CD4-positive, alpha-beta T cell (primary cell): ENCODE results near the gene TMEM94. TPM values are rescaled to one million over a fixed set of nuclear protein-coding genes. Genes with fewer than 3 reads are reported as not detected.

Experiments
- ATAC-seq: fragments of 200-7000 bp; cut with Tn5 transposase; one replicate; pipeline ENCODE4 v1.10.0; 2022; ENCODE audit warnings: mild to moderate bottlenecking; ENCODE audit not compliant: poor library complexity
- CTCF ChIA-PET: fragments of 350-600 bp; sonication (Branson Sonifier 250); formaldehyde crosslinking; loops from one replicate; lab custom pipeline; 2021; ENCODE audit warnings: antibody characterized with exemption, inconsistent platforms; lab: Charles Lee
- POLR2A ChIA-PET: fragments of 350-600 bp; sonication (Branson Sonifier 250); formaldehyde crosslinking; loops from one replicate; lab custom pipeline; 2021; ENCODE audit warnings: antibody characterized with exemption, inconsistent platforms; lab: Charles Lee
- DNase-seq, 14 experiments: peaks; one replicate each; pipeline ENCODE4 v3.0.0-alpha.2; 2013 to 2020; ENCODE audit warnings: mixed read lengths in 2 of 14
- H3K27ac ChIP-seq, 2 donors: one replicate each; pipeline versions ENCODE4 v1.5.1 to v1.7.0; 2013; ENCODE audit warnings: low read length in 2 of 2, low read depth in 1 of 2, mild to moderate bottlenecking in 1 of 2
- H3K27me3 ChIP-seq, 2 experiments: 1 replicate in 1 of 2; 2 replicates in 1 of 2; pipeline versions ENCODE4 v1.6.1 to v1.7.0; 2013; ENCODE audit warnings: low read length in 2 of 2, control low read depth in 1 of 2, mild to moderate bottlenecking in 1 of 2, moderate library complexity in 1 of 2; ENCODE audit not compliant: insufficient read depth in 2 of 2, control insufficient read depth in 1 of 2
- H3K36me3 ChIP-seq: one replicate; pipeline ENCODE4 v1.6.1; 2013; ENCODE audit warnings: low read length, control low read depth; ENCODE audit not compliant: insufficient read depth
- H3K4me1 ChIP-seq: one replicate; pipeline ENCODE4 v1.6.1; 2013; ENCODE audit warnings: low read length, control low read depth; ENCODE audit not compliant: insufficient read depth
- H3K4me3 ChIP-seq: one replicate; pipeline ENCODE4 v1.5.1; 2013; ENCODE audit warnings: mild to moderate bottlenecking, low read length, moderate library complexity
- H3K9me3 ChIP-seq, 2 experiments: 1 replicate in 1 of 2; 2 replicates in 1 of 2; pipeline versions ENCODE4 v1.6.1 to v1.7.0; 2013; ENCODE audit warnings: low read length in 2 of 2, mild to moderate bottlenecking in 2 of 2, control low read depth in 1 of 2, moderate library complexity in 1 of 2; ENCODE audit not compliant: control insufficient read depth in 1 of 2, insufficient read depth in 1 of 2
- H3K27ac Mint-ChIP-seq: one replicate; pipeline ENCODE4 v1.8.0; 2020; ENCODE audit warnings: mixed read lengths
- H3K27me3 Mint-ChIP-seq: one replicate; pipeline ENCODE4 v1.8.0; 2021; ENCODE audit warnings: mixed read lengths
- H3K36me3 Mint-ChIP-seq: one replicate; pipeline ENCODE4 v1.8.0; 2021; ENCODE audit warnings: low read depth, mixed read lengths
- H3K4me1 Mint-ChIP-seq: one replicate; pipeline ENCODE4 v1.8.0; 2021; ENCODE audit warnings: low read depth, mixed read lengths
- H3K4me3 Mint-ChIP-seq: one replicate; pipeline ENCODE4 v1.8.0; 2020; ENCODE audit warnings: mild to moderate bottlenecking, mixed read lengths
- H3K9me3 Mint-ChIP-seq: one replicate; pipeline ENCODE4 v1.8.0; 2020; ENCODE audit warnings: mixed read lengths
- CTCF ChIP-seq: fragments of 200-600 bp; IDR thresholded peaks from one replicate; pipeline ENCODE4 v1.8.0; 2022; ENCODE audit warnings: antibody characterized with exemption, mild to moderate bottlenecking
- intact Hi-C, 2 experiments: fragments of 100-400 bp; cut with DNase I in 1 of 2; cut with micrococcal nuclease in 1 of 2; formaldehyde crosslinking; loops; one replicate each; pipeline versions ENCODE4 v1.15.1 to v1.9.0; 2023 to 2025; cut with DNase I, micrococcal nuclease
- total RNA-seq, 174 experiments: library from RNA in 2 of 174; stranded (reverse) in 2 of 174; gene quantifications; one replicate each; pipeline ENCODE4 v1.2.3 and lab custom pipeline; 2021 to 2026

TMEM94 gene
- total RNA-seq, 2 experiments from 2014 or later: 52.8 to 57.3 TPM

GRCh38 chr17:75414488-75414887 is 41.9 kb upstream of the TMEM94 start:
- H3K27ac Mint-ChIP-seq: no peak overlapping the region
- intact Hi-C loops: loop anchor here in 1 of 2 experiments (5.0 kb wide), 2 partner anchors 357 to 492 kb away; partner anchors contain the start of genes OTOP2 and USH1G
- POLR2A ChIA-PET: interaction anchor here (0.7 kb wide), 1 partner anchor 401 kb away, joined by 3 read pairs; no protein-coding TSS in a partner anchor

DNA sequence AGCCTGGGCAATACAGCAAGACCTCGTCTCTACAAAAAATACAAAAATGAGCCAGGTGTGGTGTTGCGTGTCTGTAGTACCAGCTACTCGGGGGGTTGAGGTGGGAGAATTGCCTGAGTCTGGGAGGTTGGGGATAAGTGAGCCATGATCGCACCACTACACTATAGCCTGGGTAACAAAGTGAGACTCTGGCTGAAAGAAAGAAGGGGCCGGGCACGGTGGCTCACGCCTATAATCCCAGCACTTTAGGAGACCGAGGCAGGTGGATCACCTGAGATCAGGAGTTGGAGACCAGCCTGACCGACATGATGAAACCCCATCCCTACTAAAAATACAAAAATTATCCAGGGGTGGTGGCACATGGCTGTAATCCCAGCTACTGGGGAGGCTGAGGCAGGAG is 40.4 kb upstream of the TMEM94 start:
- Mint-ChIP-seq H3K36me3 (no peaks in the 10 kb centered on the region), H3K27me3 (no peaks in the 10 kb centered on the region), H3K4me1 (peaks cover 16% of the 10 kb centered on the region), H3K4me3 (no peak overlapping the region), H3K27ac (no peak overlapping the region), H3K9me3 (no peaks in the 10 kb centered on the region)
- H3K4me1 ChIP-seq: peaks cover 14% of the 10 kb centered on the region
- intact Hi-C loops: no loop called here
- H3K4me3 ChIP-seq: no peak overlapping the region
- no peaks in the 10 kb centered on the region for H3K27me3 ChIP-seq
- no peaks in the 10 kb centered on the region for H3K36me3 ChIP-seq
- no peak overlapping the region for H3K27ac ChIP-seq
- CTCF ChIA-PET: no interaction called here
- POLR2A ChIA-PET: no interaction called here
- H3K9me3 ChIP-seq: no peaks in the 10 kb centered on the region
- no peak for TF ChIP-seq CTCF
- DNase-seq: no peak
- ATAC-seq: no peak

More at GRCh38 chr17:75414488-75414887, 41.9 kb upstream of the TMEM94 start:
- H3K27me3 ChIP-seq: no peaks in the 10 kb centered on the region
- H3K27ac ChIP-seq: no peak overlapping the region
- Mint-ChIP-seq H3K9me3 (no peaks in the 10 kb centered on the region), H3K27me3 (no peaks in the 10 kb centered on the region), H3K4me3 (no peak overlapping the region), H3K36me3 (no peaks in the 10 kb centered on the region), H3K4me1 (peaks cover 16% of the 10 kb centered on the region)
- no peaks in the 10 kb centered on the region for H3K9me3 ChIP-seq
- no peak for ATAC-seq
- no peak overlapping the region for H3K4me3 ChIP-seq
- DNase-seq: no peak
- peaks cover 14% of the 10 kb centered on the region for H3K4me1 ChIP-seq
- no peak for TF ChIP-seq CTCF
- no peaks in the 10 kb centered on the region for H3K36me3 ChIP-seq
- CTCF ChIA-PET: no interaction called here

GRCh38 chr17:75417054-75417580 is 39.3 kb upstream of the TMEM94 start:
- Mint-ChIP-seq H3K4me1 (peaks cover 6% of the 10 kb centered on the region), H3K27ac (no peak overlapping the region), H3K4me3 (no peak overlapping the region), H3K36me3 (no peaks in the 10 kb centered on the region), H3K9me3 (no peaks in the 10 kb centered on the region), H3K27me3 (no peaks in the 10 kb centered on the region)
- no peak for TF ChIP-seq CTCF
- ChIA-PET CTCF (no interaction called here), POLR2A (no interaction called here)
- intact Hi-C loops: no loop called here
- Histone ChIP-seq H3K27ac (no peak overlapping the region), H3K27me3 (no peaks in the 10 kb centered on the region), H3K4me1 (peaks cover 6% of the 10 kb centered on the region), H3K4me3 (no peak overlapping the region), H3K9me3 (no peaks in the 10 kb centered on the region), H3K36me3 (no peaks in the 10 kb centered on the region)
- DNase-seq (no peak), ATAC-seq (no peak)
